ENCODE results near the gene LIN52. TPM values are rescaled to one million over a fixed set of nuclear protein-coding genes. Genes with fewer than 3 reads are reported as not detected.

The LIN52 gene
- total RNA-seq, 1 donor from 2014 or later = 8.7 TPM

GRCh38 chr14:74048281-74048680 lies 36.5 kb upstream of the LIN52 start:
- Histone ChIP-seq H3K36me3 (no peaks in the 10 kb centered on the region), H3K27ac (no peak overlapping the region), H3K4me3 (no peak overlapping the region), H3K27me3 (no peaks in the 10 kb centered on the region), H3K4me1 (no peaks in the 10 kb centered on the region), H3K9me3 (no peaks in the 10 kb centered on the region)
- TF ChIP-seq CTCF (IDR thresholded peaks at IDR 0.05) = no peak
- intact Hi-C loops (cut with DNase I) = no loop called here
- ATAC-seq (no peak), DNase-seq (no peak)

- no peaks in the 10 kb centered on the region for H3K4me1 ChIP-seq
- H3K27ac ChIP-seq = no peak overlapping the region
- H3K4me3 ChIP-seq = no peak overlapping the region
- no peak for TF ChIP-seq CTCF (IDR thresholded peaks at IDR 0.05)
- intact Hi-C loops (cut with DNase I) = no loop called here
- DNase-seq = no peak
- H3K9me3 ChIP-seq = no peaks in the 10 kb centered on the region
- ATAC-seq = no peak
- H3K36me3 ChIP-seq = no peaks in the 10 kb centered on the region
- no peaks in the 10 kb centered on the region for H3K27me3 ChIP-seq
Observed at GRCh38 chr14:74049876-74050495, 34.8 kb upstream of the LIN52 start.

- Histone ChIP-seq H3K4me1 (no peaks in the 10 kb centered on the region), H3K27me3 (no peaks in the 10 kb centered on the region), H3K36me3 (peaks cover 95% of the 10 kb centered on the region), H3K4me3 (no peak overlapping the region), H3K9me3 (no peaks in the 10 kb centered on the region), H3K27ac (no peak overlapping the region)
- intact Hi-C loops (cut with DNase I) = no loop called here
- no peak for TF ChIP-seq CTCF (IDR thresholded peaks at IDR 0.05)
- DNase-seq (no peak), ATAC-seq (no peak)
Observed at GRCh38 chr14:74062809-74063150, 22.0 kb upstream of the LIN52 start.

GRCh38 chr14:74064426-74064825 lies 20.3 kb upstream of the LIN52 start:
- peaks cover 92% of the 10 kb centered on the region for H3K36me3 ChIP-seq
- ATAC-seq = no peak

GRCh38 chr14:74064883-74065282 lies 19.9 kb upstream of the LIN52 start:
- intact Hi-C loops (cut with DNase I) = no loop called here
- ATAC-seq = no peak
- Histone ChIP-seq H3K27me3 (no peaks in the 10 kb centered on the region), H3K9me3 (no peaks in the 10 kb centered on the region), H3K4me3 (no peak overlapping the region), H3K27ac (no peak overlapping the region), H3K36me3 (peaks cover 87% of the 10 kb centered on the region), H3K4me1 (no peaks in the 10 kb centered on the region)
- no peak for DNase-seq
- TF ChIP-seq CTCF (IDR thresholded peaks at IDR 0.05) = no peak

More at GRCh38 chr14:74064426-74064825, 20.3 kb upstream of the LIN52 start:
- no peak overlapping the region for H3K4me3 ChIP-seq
- no peaks in the 10 kb centered on the region for H3K9me3 ChIP-seq
- no peak for TF ChIP-seq CTCF (IDR thresholded peaks at IDR 0.05)
- no peak for DNase-seq
- no peak overlapping the region for H3K27ac ChIP-seq
- no peaks in the 10 kb centered on the region for H3K27me3 ChIP-seq
- intact Hi-C loops (cut with DNase I) = no loop called here
- H3K4me1 ChIP-seq = no peaks in the 10 kb centered on the region

All from upper lobe of right lung (tissue), 1 donor.